Suppressor macrophage treated with lipopolysaccharide for 4 hours (primary cell): ENCODE data around the gene ARPC3.
"Not testable (repeated sequence)": the region's sequence is repeated elsewhere in the genome, so short reads cannot be mapped to it uniquely, and the experiment has no call there.

Source experiments
- DNase-seq: peaks from one replicate; pipeline ENCODE4 v3.0.0-alpha.2; 2020

Gene ARPC3

DNA sequence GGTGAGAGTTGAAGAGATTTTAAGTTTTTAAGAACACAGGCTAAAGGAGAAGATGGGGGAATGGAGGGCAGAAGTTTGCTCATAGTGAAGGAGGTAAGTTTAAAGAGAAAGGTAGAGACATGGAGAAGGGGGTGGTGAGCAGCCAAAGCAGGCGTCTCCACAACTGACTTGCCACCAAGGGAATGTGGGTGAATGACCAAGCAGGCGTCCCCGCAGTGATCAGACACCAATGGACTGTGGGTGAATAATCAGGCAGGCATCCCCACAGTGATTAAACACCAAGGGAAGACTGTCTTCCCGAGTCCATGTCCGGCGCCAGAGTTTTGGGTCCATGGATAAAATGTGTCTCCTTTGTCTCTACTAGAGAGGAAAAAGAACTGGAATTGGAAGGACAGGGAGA lies 40.1 kb downstream of the ARPC3 start:
- DNase-seq = not testable (repeated sequence)

- not testable (repeated sequence) for DNase-seq
Observed at GRCh38 chr12:110405126-110405662, 44.9 kb downstream of the ARPC3 start.

- DNase-seq = peak; percentile 86
Observed at GRCh38 chr12:110403976-110404682, 46.0 kb downstream of the ARPC3 start.

- peak; percentile 96 for DNase-seq
Observed at GRCh38 chr12:110403146-110403975, 46.8 kb downstream of the ARPC3 start, which contains the start of gene ANAPC7. TSS of gene ANAPC7 (minus strand) at chr12:110403708. CDS start at chr12:110403627, 81 bp downstream.
